B cell (primary cell): Measurements from ENCODE around the gene CDH13. TPM values are rescaled to one million over a fixed set of nuclear protein-coding genes. Genes with fewer than 3 reads are reported as not detected.

Experiments used
- ATAC-seq: fragments of 200-7000 bp; cut with Tn5 transposase; one replicate; pipeline ENCODE4 v1.10.0; 2021; ENCODE audit warnings: low read depth, mild to moderate bottlenecking, moderate number of reproducible peaks, moderate library complexity
- CTCF ChIA-PET: fragments of 350-600 bp; sonication (Branson Sonifier 250); formaldehyde crosslinking; loops from one replicate; lab custom pipeline; 2021; ENCODE audit warnings: antibody characterized with exemption, inconsistent platforms; lab: Charles Lee
- POLR2A ChIA-PET: fragments of 350-600 bp; sonication (Branson Sonifier 250); formaldehyde crosslinking; loops from one replicate; lab custom pipeline; 2021; ENCODE audit warnings: antibody characterized with exemption; lab: Charles Lee
- DNase-seq: peaks from one replicate; pipeline ENCODE4 v3.0.0; 2013
- H2AFZ ChIP-seq: 2 replicates; pipeline ENCODE4 v1.6.1; 2012; ENCODE audit warnings: mild to moderate bottlenecking, low read depth, low read length; ENCODE audit not compliant: insufficient read depth, poor library complexity, severe bottlenecking
- H3K27ac ChIP-seq, 2 donors: 1 replicate in 1 of 2; 2 replicates in 1 of 2; pipeline ENCODE4 v1.5.1; 2012 to 2013; ENCODE audit warnings: low read length in 2 of 2, mild to moderate bottlenecking in 2 of 2, moderate library complexity in 1 of 2
- H3K27me3 ChIP-seq, 4 experiments: fragments of 200-600 bp in 1 of 4; sonication (generic) in 1 of 4; replicated peaks in 1 of 4; 1 replicate in 2 of 4; 2 replicates in 2 of 4; pipeline versions ENCODE4 v1.6.1 to v1.7.0; 2013 to 2016; ENCODE audit warnings: low read length in 3 of 4, mild to moderate bottlenecking in 2 of 4, mixed read lengths in 1 of 4, moderate library complexity in 1 of 4; ENCODE audit not compliant: insufficient read depth in 4 of 4, control insufficient read depth in 3 of 4; ENCODE audit errors: control extremely low read depth in 1 of 4
- H3K36me3 ChIP-seq, 2 experiments: replicated peaks in 1 of 2; 1 replicate in 1 of 2; 2 replicates in 1 of 2; pipeline versions ENCODE4 v1.6.1 to v1.7.1; 2013; ENCODE audit warnings: low read length in 1 of 2; ENCODE audit not compliant: insufficient read depth in 2 of 2, control insufficient read depth in 1 of 2; ENCODE audit errors: control extremely low read depth in 1 of 2, extremely low read depth in 1 of 2
- H3K4me1 ChIP-seq, 2 donors: fragments of 200-600 bp in 1 of 2; sonication (generic) in 1 of 2; 1 replicate in 1 of 2; 2 replicates in 1 of 2; pipeline versions ENCODE4 v1.5.1 to v1.6.1; 2013 to 2017; ENCODE audit warnings: low read length in 2 of 2; ENCODE audit not compliant: control insufficient read depth in 2 of 2, insufficient read depth in 2 of 2
- H3K4me2 ChIP-seq: replicated peaks from 2 replicates; pipeline ENCODE3; 2012; ENCODE audit warnings: mild to moderate bottlenecking, low read depth, low read length; ENCODE audit not compliant: poor library complexity, severe bottlenecking
- H3K4me3 ChIP-seq, 5 experiments: fragments of 200-600 bp in 1 of 5; sonication (generic) in 1 of 5; 1 replicate in 3 of 5; 2 replicates in 2 of 5; pipeline versions ENCODE4 v1.5.1 to v1.7.0; 2011 to 2016; ENCODE audit warnings: low read length in 4 of 5, mild to moderate bottlenecking in 4 of 5, low read depth in 2 of 5, control low read depth in 1 of 5, moderate library complexity in 1 of 5; ENCODE audit not compliant: insufficient read depth in 1 of 5; ENCODE audit errors: control extremely low read depth in 1 of 5, extremely low read depth in 1 of 5
- H3K79me2 ChIP-seq: fragments of 200-600 bp; sonication (generic); one replicate; pipeline ENCODE4 v1.6.0; 2016; ENCODE audit warnings: low read length; ENCODE audit not compliant: control insufficient read depth, insufficient read depth
- H3K9ac ChIP-seq: fragments of 200-600 bp; sonication (generic); 2 replicates; pipeline ENCODE4 v1.6.1; 2017; ENCODE audit warnings: mild to moderate bottlenecking, low read length, moderate library complexity
- H3K9me3 ChIP-seq, 3 donors: one replicate each; pipeline versions ENCODE4 v1.6.1 to v1.7.1; 2013; ENCODE audit warnings: low read length in 2 of 3; ENCODE audit not compliant: control insufficient read depth in 2 of 3, insufficient read depth in 1 of 3; ENCODE audit errors: control extremely low read depth in 1 of 3
- H4K20me1 ChIP-seq: 2 replicates; pipeline ENCODE4 v1.6.0; 2012; ENCODE audit warnings: mild to moderate bottlenecking, low read length; ENCODE audit not compliant: insufficient read depth, control insufficient read depth, poor library complexity, severe bottlenecking
- H3K27ac Mint-ChIP-seq: one replicate; pipeline ENCODE4 v1.8.0; 2021; ENCODE audit warnings: mixed read lengths
- H3K27me3 Mint-ChIP-seq: one replicate; pipeline ENCODE4 v1.8.0; 2021; ENCODE audit warnings: mixed read lengths
- H3K4me1 Mint-ChIP-seq: one replicate; pipeline ENCODE4 v1.8.0; 2021; ENCODE audit warnings: mixed read lengths
- H3K4me3 Mint-ChIP-seq: one replicate; pipeline ENCODE4 v1.8.0; 2021; ENCODE audit warnings: mixed read lengths
- H3K9me3 Mint-ChIP-seq: one replicate; pipeline ENCODE4 v1.8.0; 2022; ENCODE audit warnings: mixed read lengths; ENCODE audit not compliant: insufficient read depth
- EZH2 ChIP-seq: IDR thresholded peaks from 2 replicates; pipeline ENCODE4 v1.6.1; 2012; ENCODE audit warnings: borderline replicate concordance, low read depth, mild to moderate bottlenecking, moderate library complexity, low read length; ENCODE audit not compliant: insufficient read depth, poor library complexity, severe bottlenecking
- WGBS: methylation state at CpG from one replicate; pipeline ENCODE4 v1.1.5; 2013; ENCODE audit warnings: missing lambda C conversion rate; ENCODE audit not compliant: insufficient coverage; 5-methylcytosine and 5-hydroxymethylcytosine counted together
- intact Hi-C: fragments of 100-400 bp; cut with micrococcal nuclease; formaldehyde crosslinking; loops from one replicate; pipeline ENCODE4 v1.10.0; 2022
- polyA plus RNA-seq: library from polyadenylated mRNA; depleted of rRNA; stranded (reverse); fragments of >200 nt; gene quantifications from 2 replicates; pipeline ENCODE4 v1.2.3, GENCODE V29; 2012
- total RNA-seq, 2 donors: library from RNA; stranded (reverse); fragments of 120-200 nt in 1 of 2; gene quantifications; 1 replicate in 1 of 2; 2 replicates in 1 of 2; pipeline versions ENCODE4 v1.2.3 to v1.2.4, GENCODE V29; 2013 to 2022
- TF ChIP-seq, protein P1 (sequence below): fragments of 200-600 bp; IDR thresholded peaks from one replicate; pipeline ENCODE4 v1.8.0; 2022; ENCODE audit warnings: antibody characterized with exemption, mild to moderate bottlenecking

The CDH13 gene
- total and polyA plus RNA-seq, 2 donors (not counting 1 experiment from before 2014, with no cell fraction given), result not detected

GRCh38 chr16:83010776-83011720, 384.3 kb downstream of the CDH13 start:
- H3K9me3 ChIP-seq, result no peaks in the 10 kb centered on the region
- H3K27ac ChIP-seq, result no peak overlapping the region
- DNase-seq (no peak), ATAC-seq (no peak)
- H3K4me3 Mint-ChIP-seq, result no peak overlapping the region
- H3K4me2 ChIP-seq, result no peak overlapping the region
- H3K9me3 Mint-ChIP-seq, result no peaks in the 10 kb centered on the region
- H3K4me1 ChIP-seq, result no peaks in the 10 kb centered on the region
- TF ChIP-seq, protein P1, sequence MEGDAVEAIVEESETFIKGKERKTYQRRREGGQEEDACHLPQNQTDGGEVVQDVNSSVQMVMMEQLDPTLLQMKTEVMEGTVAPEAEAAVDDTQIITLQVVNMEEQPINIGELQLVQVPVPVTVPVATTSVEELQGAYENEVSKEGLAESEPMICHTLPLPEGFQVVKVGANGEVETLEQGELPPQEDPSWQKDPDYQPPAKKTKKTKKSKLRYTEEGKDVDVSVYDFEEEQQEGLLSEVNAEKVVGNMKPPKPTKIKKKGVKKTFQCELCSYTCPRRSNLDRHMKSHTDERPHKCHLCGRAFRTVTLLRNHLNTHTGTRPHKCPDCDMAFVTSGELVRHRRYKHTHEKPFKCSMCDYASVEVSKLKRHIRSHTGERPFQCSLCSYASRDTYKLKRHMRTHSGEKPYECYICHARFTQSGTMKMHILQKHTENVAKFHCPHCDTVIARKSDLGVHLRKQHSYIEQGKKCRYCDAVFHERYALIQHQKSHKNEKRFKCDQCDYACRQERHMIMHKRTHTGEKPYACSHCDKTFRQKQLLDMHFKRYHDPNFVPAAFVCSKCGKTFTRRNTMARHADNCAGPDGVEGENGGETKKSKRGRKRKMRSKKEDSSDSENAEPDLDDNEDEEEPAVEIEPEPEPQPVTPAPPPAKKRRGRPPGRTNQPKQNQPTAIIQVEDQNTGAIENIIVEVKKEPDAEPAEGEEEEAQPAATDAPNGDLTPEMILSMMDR, result no peak
- no peak for TF ChIP-seq EZH2
- H3K79me2 ChIP-seq, result no peaks in the 10 kb centered on the region
- H3K27me3 Mint-ChIP-seq, result peaks cover 8% of the 10 kb centered on the region
- WGBS, result 63% methylated on average over 6 of the region's 15 CpGs
- H4K20me1 ChIP-seq, result no peaks in the 10 kb centered on the region
- no peak overlapping the region for H3K9ac ChIP-seq
- no peak overlapping the region for H3K27ac Mint-ChIP-seq
- ChIA-PET POLR2A (no interaction called here), CTCF (no interaction called here)
- no peak overlapping the region for H3K4me3 ChIP-seq
- intact Hi-C loops, result no loop called here
- H3K4me1 Mint-ChIP-seq, result no peaks in the 10 kb centered on the region
- H2AFZ ChIP-seq, result no peak overlapping the region
- no peaks in the 10 kb centered on the region for H3K36me3 ChIP-seq
- H3K27me3 ChIP-seq, result no peaks in the 10 kb centered on the region

- WGBS, result no CpG with 5 or more reads among the region's 2 CpGs
- Histone ChIP-seq H3K4me1 (no peaks in the 10 kb centered on the region), H3K4me3 (no peak overlapping the region), H4K20me1 (no peaks in the 10 kb centered on the region), H3K9ac (no peak overlapping the region), H3K36me3 (no peaks in the 10 kb centered on the region), H3K4me2 (no peak overlapping the region), H3K27ac (no peak overlapping the region), H3K9me3 (no peaks in the 10 kb centered on the region), H3K27me3 (no peaks in the 10 kb centered on the region), H2AFZ (no peak overlapping the region), H3K79me2 (no peaks in the 10 kb centered on the region)
- no peak for ATAC-seq
- TF ChIP-seq, protein P1, result no peak
- TF ChIP-seq EZH2, result no peak
- no peaks in the 10 kb centered on the region for H3K4me1 Mint-ChIP-seq
- no peak overlapping the region for H3K27ac Mint-ChIP-seq
- DNase-seq, result no peak
- peaks cover 8% of the 10 kb centered on the region for H3K27me3 Mint-ChIP-seq
- intact Hi-C loops, result no loop called here
- H3K4me3 Mint-ChIP-seq, result no peak overlapping the region
- POLR2A ChIA-PET, result no interaction called here
- CTCF ChIA-PET, result no interaction called here
- H3K9me3 Mint-ChIP-seq, result no peaks in the 10 kb centered on the region
These were observed 385.2 kb downstream of the CDH13 start for GRCh38 chr16:83011939-83012338.
